Cardiac muscle cell (in vitro differentiated cells and primary cell): ENCODE data around the gene RSPH4A. TPM values are rescaled to one million over a fixed set of nuclear protein-coding genes. Genes with fewer than 3 reads are reported as not detected.

Source experiments
- DNase-seq, 2 donors: peaks; one replicate each; pipeline versions ENCODE4 v3.0.0 to v3.0.0-alpha.2; 2010 to 2017; ENCODE audit warnings: low read depth in 1 of 2, low spot score in 1 of 2
- H3K27ac ChIP-seq: fragments of 200-600 bp; sonication (generic); 2 replicates; pipeline ENCODE4 v1.5.1; 2016
- H3K27me3 ChIP-seq: fragments of 200-600 bp; sonication (generic); 2 replicates; pipeline ENCODE4 v1.6.0; 2016; ENCODE audit warnings: control low read depth
- H3K36me3 ChIP-seq: fragments of 200-600 bp; sonication (generic); 2 replicates; pipeline ENCODE4 v1.5.1; 2016; ENCODE audit warnings: control low read depth
- H3K4me1 ChIP-seq: fragments of 200-600 bp; sonication (generic); 2 replicates; pipeline ENCODE4 v1.8.1; 2017; ENCODE audit warnings: low read depth, mild to moderate bottlenecking, mixed run types
- H3K4me3 ChIP-seq: fragments of 200-600 bp; sonication (generic); 2 replicates; pipeline ENCODE4 v1.5.1; 2016; ENCODE audit warnings: mild to moderate bottlenecking
- H3K9me3 ChIP-seq: fragments of 200-600 bp; sonication (generic); 2 replicates; pipeline ENCODE4 v1.5.1; 2017; ENCODE audit warnings: low read depth, mild to moderate bottlenecking, control low read depth
- polyA plus RNA-seq: library from polyadenylated mRNA; unstranded; fragments of >200 nt; fragmentation: Nextera tagmentation; extraction: Ambion mirVana; gene quantifications from 2 replicates; pipeline ENCODE4 v1.2.1, GENCODE V29; 2016
- total RNA-seq: library from RNA; depleted of rRNA; stranded (reverse); fragments of >200 nt; gene quantifications from 2 replicates; pipeline ENCODE4 v1.2.3, GENCODE V29; 2016
- TF ChIP-seq, protein P1 (sequence below): IDR thresholded peaks from 2 replicates; pipeline ENCODE4 v1.5.1; 2012; ENCODE audit warnings: low read depth, mild to moderate bottlenecking, low read length

RSPH4A gene
- total and polyA plus RNA-seq, 2 experiments from 2014 or later = 0.21 to 0.81 TPM

- Histone ChIP-seq H3K27me3 (no peaks in the 10 kb centered on the region), H3K36me3 (no peaks in the 10 kb centered on the region), H3K4me3 (no peak overlapping the region), H3K27ac (no peak overlapping the region), H3K4me1 (peaks cover 5% of the 10 kb centered on the region), H3K9me3 (no peaks in the 10 kb centered on the region)
- no peak for DNase-seq
- TF ChIP-seq, protein P1, sequence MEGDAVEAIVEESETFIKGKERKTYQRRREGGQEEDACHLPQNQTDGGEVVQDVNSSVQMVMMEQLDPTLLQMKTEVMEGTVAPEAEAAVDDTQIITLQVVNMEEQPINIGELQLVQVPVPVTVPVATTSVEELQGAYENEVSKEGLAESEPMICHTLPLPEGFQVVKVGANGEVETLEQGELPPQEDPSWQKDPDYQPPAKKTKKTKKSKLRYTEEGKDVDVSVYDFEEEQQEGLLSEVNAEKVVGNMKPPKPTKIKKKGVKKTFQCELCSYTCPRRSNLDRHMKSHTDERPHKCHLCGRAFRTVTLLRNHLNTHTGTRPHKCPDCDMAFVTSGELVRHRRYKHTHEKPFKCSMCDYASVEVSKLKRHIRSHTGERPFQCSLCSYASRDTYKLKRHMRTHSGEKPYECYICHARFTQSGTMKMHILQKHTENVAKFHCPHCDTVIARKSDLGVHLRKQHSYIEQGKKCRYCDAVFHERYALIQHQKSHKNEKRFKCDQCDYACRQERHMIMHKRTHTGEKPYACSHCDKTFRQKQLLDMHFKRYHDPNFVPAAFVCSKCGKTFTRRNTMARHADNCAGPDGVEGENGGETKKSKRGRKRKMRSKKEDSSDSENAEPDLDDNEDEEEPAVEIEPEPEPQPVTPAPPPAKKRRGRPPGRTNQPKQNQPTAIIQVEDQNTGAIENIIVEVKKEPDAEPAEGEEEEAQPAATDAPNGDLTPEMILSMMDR = no peak
Observed at GRCh38 chr6:116672306-116672705, 56.0 kb downstream of the RSPH4A start.

GRCh38 chr6:116676021-116676420, 59.7 kb downstream of the RSPH4A start:
- Histone ChIP-seq H3K4me1 (no peaks in the 10 kb centered on the region), H3K36me3 (no peaks in the 10 kb centered on the region), H3K4me3 (no peak overlapping the region), H3K27me3 (no peaks in the 10 kb centered on the region), H3K27ac (no peak overlapping the region), H3K9me3 (no peaks in the 10 kb centered on the region)
- TF ChIP-seq, protein P1 = no peak
- peak in 1 of 2 donors; percentile 52 for DNase-seq

DNA sequence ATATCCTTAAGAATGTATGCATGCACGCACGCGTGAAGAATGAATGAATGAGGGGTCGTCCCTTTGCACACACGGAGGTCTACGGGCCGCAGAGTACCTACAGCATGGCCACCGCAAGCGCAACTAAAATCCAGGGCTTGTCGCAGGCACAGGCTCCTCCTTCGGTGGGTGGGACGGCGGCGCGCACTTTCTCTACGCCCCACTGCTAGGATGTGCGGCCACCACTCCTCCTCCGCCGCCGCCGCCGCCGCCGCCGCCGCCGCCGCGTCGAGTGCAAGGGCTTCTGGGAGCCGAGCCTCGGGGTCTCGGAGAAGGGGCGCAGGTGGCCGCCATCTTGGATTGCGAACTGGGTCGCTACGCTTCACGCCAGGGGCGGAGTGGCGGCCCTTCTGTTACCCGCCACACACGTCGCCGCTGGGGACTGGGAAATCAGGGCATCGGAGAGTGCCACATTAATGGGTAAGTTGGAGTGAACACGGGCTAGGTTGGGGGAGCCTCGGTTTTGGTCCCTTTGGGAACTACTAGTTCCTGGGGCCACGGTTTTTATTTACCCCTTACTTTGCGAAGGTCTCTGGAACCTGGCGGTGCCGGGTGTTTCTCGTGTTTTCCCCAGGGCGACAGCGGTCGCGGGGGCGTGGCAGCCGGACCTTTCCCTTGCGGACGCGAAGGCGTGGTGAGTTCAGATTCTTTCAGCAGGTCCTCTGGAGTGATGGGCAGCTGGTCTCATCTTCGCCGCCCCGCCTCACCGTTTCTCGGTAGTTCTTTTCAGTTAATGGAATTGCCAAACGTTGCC, 64.8 kb downstream of the RSPH4A start, which contains the start of gene KPNA5:
KPNA5 (plus strand) TSS at position 332 of the 793 bp plus-strand sequence; CDS start at position 456, 124 bp downstream.
- peaks cover 9% of the 10 kb centered on the region for H3K4me1 ChIP-seq
- no peaks in the 10 kb centered on the region for H3K27me3 ChIP-seq
- no peaks in the 10 kb centered on the region for H3K9me3 ChIP-seq
- peak within 1 kb of the TSS; percentile 94 for H3K27ac ChIP-seq
- peak within 1 kb of the TSS; percentile 69 for H3K4me3 ChIP-seq
- DNase-seq = peak; percentile 95
- no peaks in the 10 kb centered on the region for H3K36me3 ChIP-seq
- TF ChIP-seq, protein P1 = no peak

DNA sequence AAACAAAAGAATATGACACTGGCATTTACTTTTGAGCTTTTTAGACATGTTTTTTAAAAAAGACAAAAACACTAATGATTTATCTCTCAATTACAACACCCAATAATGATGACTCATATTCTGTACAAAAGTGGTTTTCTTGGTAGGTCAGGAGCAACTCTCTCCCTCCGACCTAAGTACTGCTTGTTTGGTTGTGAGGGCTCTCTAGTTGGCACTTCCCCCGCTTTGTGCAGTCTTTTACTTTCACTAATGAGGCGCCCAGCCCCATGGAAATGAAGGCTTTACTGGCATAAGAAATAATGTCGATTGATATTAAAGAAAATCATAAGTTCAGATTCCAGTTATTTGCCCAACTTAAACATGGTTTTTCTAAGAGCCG, 66.0 kb downstream of the RSPH4A start:
- H3K36me3 ChIP-seq = no peaks in the 10 kb centered on the region
- peak overlapping the region; percentile 69 for H3K4me3 ChIP-seq
- DNase-seq = peak in 1 of 2 donors; percentile 70
- H3K9me3 ChIP-seq = no peaks in the 10 kb centered on the region
- TF ChIP-seq, protein P1 = no peak
- no peak overlapping the region for H3K27ac ChIP-seq
- H3K4me1 ChIP-seq = peaks cover 9% of the 10 kb centered on the region
- H3K27me3 ChIP-seq = no peaks in the 10 kb centered on the region

Other genes with a start within 250 kb of the RSPH4A start
- 23.5 and 28.1 TPM in 2 replicates for gene DSE, start 245.5 kb upstream of the RSPH4A start, total RNA-seq
- gene DSE, start 245.5 kb upstream of the RSPH4A start, polyA plus RNA-seq = 12.7 and 14.3 TPM in 2 replicates
- gene CALHM6, start 155.1 kb upstream of the RSPH4A start, total RNA-seq = 3.0 TPM in 1 of 2 replicates, not detected in the other
- 1.9 and 4.9 TPM in 2 replicates for gene CALHM6, start 155.1 kb upstream of the RSPH4A start, polyA plus RNA-seq
- 0.11 TPM in 1 of 2 replicates, not detected in the other for gene CALHM5, start 104.8 kb upstream of the RSPH4A start, total RNA-seq
- not detected in 2 replicates for gene CALHM5, start 104.8 kb upstream of the RSPH4A start, polyA plus RNA-seq
- not detected in 2 replicates for gene TRAPPC3L, start 70.8 kb upstream of the RSPH4A start, total RNA-seq
- not detected in 2 replicates for gene TRAPPC3L, start 70.8 kb upstream of the RSPH4A start, polyA plus RNA-seq
- gene CALHM4, start 62.7 kb upstream of the RSPH4A start, total RNA-seq = not detected in 2 replicates
- gene CALHM4, start 62.7 kb upstream of the RSPH4A start, polyA plus RNA-seq = not detected in 2 replicates
- gene RWDD1, start 45.0 kb upstream of the RSPH4A start, total RNA-seq = 34.1 and 37.2 TPM in 2 replicates
- gene RWDD1, start 45.0 kb upstream of the RSPH4A start, polyA plus RNA-seq = 70.0 and 70.7 TPM in 2 replicates
- gene ZUP1, start 52.3 kb downstream of the RSPH4A start, total RNA-seq = 4.1 and 5.1 TPM in 2 replicates
- gene ZUP1, start 52.3 kb downstream of the RSPH4A start, polyA plus RNA-seq = 7.0 and 9.4 TPM in 2 replicates
- gene KPNA5, start 64.7 kb downstream of the RSPH4A start, total RNA-seq = 13.4 and 15.4 TPM in 2 replicates
- 9.0 and 11.9 TPM in 2 replicates for gene KPNA5, start 64.7 kb downstream of the RSPH4A start, polyA plus RNA-seq
- gene FAM162B, start 149.2 kb downstream of the RSPH4A start, total RNA-seq = 0.39 TPM in 1 of 2 replicates, not detected in the other
- gene FAM162B, start 149.2 kb downstream of the RSPH4A start, polyA plus RNA-seq = 0.56 and 0.61 TPM in 2 replicates
- gene GPRC6A, start 212.6 kb downstream of the RSPH4A start, total RNA-seq = not detected in 2 replicates
- 0.10 TPM in 1 of 2 replicates, not detected in the other for gene GPRC6A, start 212.6 kb downstream of the RSPH4A start, polyA plus RNA-seq